ENCODE data around the gene RASSF3.
"Not testable (repeated sequence)": the region's sequence is repeated elsewhere in the genome, so short reads cannot be mapped to it uniquely, and the experiment has no call there.

The RASSF3 gene

GRCh38 chr12:64610079-64610659 is at the start of gene RASSF3:
RASSF3 (plus strand) TSS chr12:64610495; CDS start chr12:64610633, 138 bp downstream.
- peak; percentile 80 for DNase-seq

- DNase-seq, result no peak
Observed at GRCh38 chr12:64561302-64562136, 48.8 kb upstream of the RASSF3 start.

GRCh38 chr12:64566122-64566521 is 44.2 kb upstream of the RASSF3 start:
- peak; percentile 7 for DNase-seq

- no peak for DNase-seq
Observed at GRCh38 chr12:64566831-64567517, 43.3 kb upstream of the RASSF3 start.

- no peak for DNase-seq
Observed at GRCh38 chr12:64567570-64567969, 42.7 kb upstream of the RASSF3 start.

- no peak for DNase-seq
Observed at GRCh38 chr12:64568298-64568697, 42.0 kb upstream of the RASSF3 start.

- DNase-seq, result no peak
Observed at GRCh38 chr12:64569923-64570691, 40.2 kb upstream of the RASSF3 start.

GRCh38 chr12:64571411-64571810 is 38.9 kb upstream of the RASSF3 start:
- no peak for DNase-seq

GRCh38 chr12:64572241-64572640 is 38.1 kb upstream of the RASSF3 start:
- DNase-seq, result no peak

GRCh38 chr12:64574837-64575236 is 35.5 kb upstream of the RASSF3 start:
- no peak for DNase-seq

GRCh38 chr12:64577046-64577445 is 33.2 kb upstream of the RASSF3 start:
- DNase-seq, result no peak

GRCh38 chr12:64578566-64578965 is 31.7 kb upstream of the RASSF3 start:
- DNase-seq, result no peak

GRCh38 chr12:64580681-64581080 is 29.6 kb upstream of the RASSF3 start:
- no peak for DNase-seq

- DNase-seq, result no peak
Observed at GRCh38 chr12:64582114-64582513, 28.2 kb upstream of the RASSF3 start.

- DNase-seq, result no peak
Observed at GRCh38 chr12:64582862-64583261, 27.4 kb upstream of the RASSF3 start.

GRCh38 chr12:64583395-64583770 is 26.9 kb upstream of the RASSF3 start:
- not testable (repeated sequence) for DNase-seq

- no peak for DNase-seq
Observed at GRCh38 chr12:64583771-64584421, 26.4 kb upstream of the RASSF3 start.

GRCh38 chr12:64585104-64585503 is 25.2 kb upstream of the RASSF3 start:
- DNase-seq, result no peak

- no peak for DNase-seq
Observed at GRCh38 chr12:64587447-64587846, 22.8 kb upstream of the RASSF3 start.

- DNase-seq, result no peak
Observed at GRCh38 chr12:64590183-64590582, 20.1 kb upstream of the RASSF3 start.

GRCh38 chr12:64595863-64596793 is 14.2 kb upstream of the RASSF3 start:
- DNase-seq, result no peak
